Neural crest cell (in vitro differentiated cells): ENCODE results near the gene PAX3. TPM values are rescaled to one million over a fixed set of nuclear protein-coding genes. Genes with fewer than 3 reads are reported as not detected.
A peak's percentile ranks its signal among the peaks of the same experiment; 100 is the strongest.

Source experiments
- DNase-seq: peaks from one replicate; pipeline ENCODE4 v3.0.0; 2021; ENCODE audit warnings: low read depth, mixed read lengths, low spot score
- H3K27ac Mint-ChIP-seq: one replicate; pipeline ENCODE4 v1.8.0; 2021; ENCODE audit warnings: mild to moderate bottlenecking, mixed read lengths; ENCODE audit not compliant: unreplicated experiment
- H3K27me3 Mint-ChIP-seq: 2 replicates; pipeline ENCODE4 v1.8.0; 2021; ENCODE audit warnings: low read depth, mild to moderate bottlenecking, mixed read lengths
- H3K36me3 Mint-ChIP-seq: 2 replicates; pipeline ENCODE4 v1.8.0; 2021; ENCODE audit warnings: low read depth, mild to moderate bottlenecking, mixed read lengths
- H3K4me1 Mint-ChIP-seq: 2 replicates; pipeline ENCODE4 v1.8.0; 2021; ENCODE audit warnings: mixed read lengths
- H3K4me3 Mint-ChIP-seq: one replicate; pipeline ENCODE4 v1.8.0; 2021; ENCODE audit warnings: mild to moderate bottlenecking, mixed read lengths
- H3K9me3 Mint-ChIP-seq: 2 replicates; pipeline ENCODE4 v1.8.0; 2021; ENCODE audit warnings: mixed read lengths
- total RNA-seq: library from RNA; stranded (reverse); gene quantifications from 2 replicates; pipeline ENCODE4 v1.2.1, GENCODE V29; 2021
- TF ChIP-seq, protein P1 (sequence below): fragments of 200-600 bp; sonication (generic); conservative IDR thresholded peaks from 2 replicates; pipeline ENCODE4 v1.5.0; 2021; ENCODE audit warnings: antibody characterized with exemption, mild to moderate bottlenecking

PAX3 gene
- total RNA-seq, 1 donor from 2014 or later = 52.2 TPM

DNA sequence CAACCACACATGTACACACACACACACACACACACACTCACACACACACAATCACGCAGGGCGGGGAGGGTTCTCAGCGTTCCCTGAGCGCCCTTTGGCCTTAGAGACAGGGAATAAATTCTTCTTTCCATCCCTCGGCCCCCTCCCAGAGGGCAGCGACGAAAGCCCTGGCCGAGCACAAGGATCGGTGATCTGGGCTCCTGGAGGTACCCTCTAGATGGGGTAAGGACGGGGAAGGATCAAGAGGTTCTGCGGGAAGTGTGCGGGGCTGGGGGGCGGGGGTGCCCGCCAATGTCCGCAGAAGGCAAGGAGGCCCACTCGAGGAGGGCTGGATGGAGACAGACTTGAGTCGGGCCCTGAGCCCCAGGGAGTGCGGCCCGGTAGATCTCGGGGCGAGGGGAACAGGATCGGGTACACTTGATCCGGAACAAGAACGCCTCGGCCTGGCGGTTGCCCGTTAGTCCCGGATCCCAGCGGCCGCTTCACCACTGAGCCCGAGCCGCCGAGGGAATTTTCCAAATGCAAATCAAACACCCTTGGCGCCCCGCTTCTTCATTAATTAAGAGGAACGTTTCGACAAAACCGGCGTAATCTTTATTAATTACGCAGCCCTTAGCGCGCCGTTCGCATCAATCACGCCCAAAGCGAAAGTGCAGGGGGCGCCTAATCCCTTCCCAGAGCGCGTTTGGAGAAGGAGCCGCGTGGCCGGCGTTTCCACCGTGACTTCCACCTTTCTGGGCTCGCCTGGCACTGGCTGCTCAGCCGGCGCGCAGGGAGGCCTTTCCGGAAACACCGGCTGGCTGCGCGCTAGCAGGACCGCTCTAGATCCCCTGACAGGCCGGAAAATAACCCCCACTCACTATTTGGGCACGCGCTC is 7.0 kb upstream of the PAX3 start:
- Mint-ChIP-seq H3K9me3 (no peaks in the 10 kb centered on the region), H3K27ac (no peak overlapping the region), H3K36me3 (peaks cover 3% of the 10 kb centered on the region), H3K27me3 (peaks cover 100% of the 10 kb centered on the region), H3K4me3 (peak overlapping the region; percentile 66), H3K4me1 (peaks cover 56% of the 10 kb centered on the region)
- peak; percentile 34 for DNase-seq
- TF ChIP-seq, protein P1, sequence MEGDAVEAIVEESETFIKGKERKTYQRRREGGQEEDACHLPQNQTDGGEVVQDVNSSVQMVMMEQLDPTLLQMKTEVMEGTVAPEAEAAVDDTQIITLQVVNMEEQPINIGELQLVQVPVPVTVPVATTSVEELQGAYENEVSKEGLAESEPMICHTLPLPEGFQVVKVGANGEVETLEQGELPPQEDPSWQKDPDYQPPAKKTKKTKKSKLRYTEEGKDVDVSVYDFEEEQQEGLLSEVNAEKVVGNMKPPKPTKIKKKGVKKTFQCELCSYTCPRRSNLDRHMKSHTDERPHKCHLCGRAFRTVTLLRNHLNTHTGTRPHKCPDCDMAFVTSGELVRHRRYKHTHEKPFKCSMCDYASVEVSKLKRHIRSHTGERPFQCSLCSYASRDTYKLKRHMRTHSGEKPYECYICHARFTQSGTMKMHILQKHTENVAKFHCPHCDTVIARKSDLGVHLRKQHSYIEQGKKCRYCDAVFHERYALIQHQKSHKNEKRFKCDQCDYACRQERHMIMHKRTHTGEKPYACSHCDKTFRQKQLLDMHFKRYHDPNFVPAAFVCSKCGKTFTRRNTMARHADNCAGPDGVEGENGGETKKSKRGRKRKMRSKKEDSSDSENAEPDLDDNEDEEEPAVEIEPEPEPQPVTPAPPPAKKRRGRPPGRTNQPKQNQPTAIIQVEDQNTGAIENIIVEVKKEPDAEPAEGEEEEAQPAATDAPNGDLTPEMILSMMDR = no peak

DNA sequence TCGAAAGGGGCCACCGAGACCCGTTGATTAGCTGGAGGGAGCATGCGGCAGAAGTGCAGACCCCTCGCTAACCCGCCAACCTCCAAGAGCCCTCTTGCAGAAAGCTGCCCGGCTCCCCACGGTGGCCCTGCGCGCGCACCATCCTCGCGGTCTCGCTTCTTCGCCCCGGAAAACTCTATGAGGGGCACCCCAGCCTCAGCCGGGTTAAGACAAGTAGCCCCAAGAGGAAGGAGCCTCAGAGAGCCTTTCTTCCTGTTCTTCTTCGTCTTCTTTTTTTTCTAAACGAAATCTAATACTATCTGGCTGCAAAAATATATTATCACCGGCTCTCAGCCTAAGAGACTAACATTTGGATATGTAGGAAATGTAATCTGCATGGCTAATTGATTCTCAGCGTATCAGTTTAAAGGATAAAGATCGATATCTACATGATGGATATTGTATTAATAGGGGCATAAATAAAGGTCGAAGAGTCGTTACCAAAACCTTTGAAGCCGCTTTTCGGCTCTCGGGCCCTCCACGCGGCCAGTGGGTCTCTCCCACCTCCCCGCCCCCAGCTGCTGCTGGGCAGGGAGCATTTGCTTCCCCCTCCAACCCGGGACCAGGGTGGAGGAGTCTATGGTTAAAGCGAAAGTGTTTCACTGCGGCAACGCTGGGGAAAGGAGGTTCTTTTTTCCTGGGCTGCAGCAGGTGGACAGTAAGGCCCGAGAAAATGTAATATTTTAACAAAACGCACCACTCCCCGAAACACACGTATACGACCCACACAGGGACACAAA is 6.1 kb upstream of the PAX3 start:
- H3K4me1 Mint-ChIP-seq = peaks cover 64% of the 10 kb centered on the region
- H3K9me3 Mint-ChIP-seq = no peaks in the 10 kb centered on the region
- peaks cover 100% of the 10 kb centered on the region for H3K27me3 Mint-ChIP-seq
- no peaks in the 10 kb centered on the region for H3K36me3 Mint-ChIP-seq
- TF ChIP-seq, protein P1 = no peak
- DNase-seq = peak; percentile 31
- H3K4me3 Mint-ChIP-seq = peak overlapping the region; percentile 66
- no peak overlapping the region for H3K27ac Mint-ChIP-seq

DNA sequence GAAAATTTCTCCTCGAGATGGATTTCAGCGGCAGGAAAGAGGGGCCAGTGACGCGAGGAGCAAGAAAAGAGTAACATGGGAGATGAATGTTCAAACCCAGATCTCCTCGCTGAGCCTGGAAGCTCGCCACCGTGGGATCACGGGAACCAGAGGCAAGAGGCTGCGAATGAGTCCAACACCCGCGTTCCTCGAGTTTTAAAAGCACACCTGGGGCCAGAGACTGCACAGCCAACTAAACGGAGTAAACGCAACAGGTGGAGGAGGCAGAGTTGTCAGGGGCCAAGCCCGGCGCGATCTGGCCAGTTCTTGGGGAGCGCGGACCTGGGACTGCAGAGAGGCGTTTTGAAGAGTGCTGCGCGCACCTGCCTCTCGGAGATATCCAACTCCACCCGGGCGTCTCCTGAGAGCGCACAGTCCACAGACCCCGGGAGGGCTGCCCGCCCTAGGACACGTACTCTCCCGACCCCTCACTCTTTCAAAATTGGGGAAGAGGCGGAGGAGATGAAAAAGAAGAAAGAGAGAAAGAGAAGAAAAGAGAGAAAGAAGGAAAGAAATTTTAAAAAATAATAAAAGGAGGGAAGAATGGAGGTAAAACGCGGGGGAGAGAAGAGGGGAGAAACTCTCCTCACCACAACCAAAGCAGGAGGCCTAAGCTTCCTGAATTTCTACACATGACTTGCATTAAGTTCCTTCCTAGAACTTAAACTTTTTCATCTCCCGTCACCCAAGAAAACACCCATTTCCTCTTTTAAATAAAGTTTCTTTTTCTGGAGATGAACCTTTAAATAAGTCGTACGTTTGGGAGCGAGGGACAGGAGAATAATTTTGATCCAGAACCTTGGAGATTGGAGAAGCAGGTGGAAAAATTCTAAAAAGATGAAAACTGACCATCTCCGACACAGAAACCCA is 5.3 kb upstream of the PAX3 start:
- no peak overlapping the region for H3K27ac Mint-ChIP-seq
- peaks cover 72% of the 10 kb centered on the region for H3K4me1 Mint-ChIP-seq
- H3K27me3 Mint-ChIP-seq = peaks cover 100% of the 10 kb centered on the region
- no peak for DNase-seq
- H3K9me3 Mint-ChIP-seq = no peaks in the 10 kb centered on the region
- H3K36me3 Mint-ChIP-seq = no peaks in the 10 kb centered on the region
- H3K4me3 Mint-ChIP-seq = peak overlapping the region; percentile 66
- TF ChIP-seq, protein P1 = no peak

DNA sequence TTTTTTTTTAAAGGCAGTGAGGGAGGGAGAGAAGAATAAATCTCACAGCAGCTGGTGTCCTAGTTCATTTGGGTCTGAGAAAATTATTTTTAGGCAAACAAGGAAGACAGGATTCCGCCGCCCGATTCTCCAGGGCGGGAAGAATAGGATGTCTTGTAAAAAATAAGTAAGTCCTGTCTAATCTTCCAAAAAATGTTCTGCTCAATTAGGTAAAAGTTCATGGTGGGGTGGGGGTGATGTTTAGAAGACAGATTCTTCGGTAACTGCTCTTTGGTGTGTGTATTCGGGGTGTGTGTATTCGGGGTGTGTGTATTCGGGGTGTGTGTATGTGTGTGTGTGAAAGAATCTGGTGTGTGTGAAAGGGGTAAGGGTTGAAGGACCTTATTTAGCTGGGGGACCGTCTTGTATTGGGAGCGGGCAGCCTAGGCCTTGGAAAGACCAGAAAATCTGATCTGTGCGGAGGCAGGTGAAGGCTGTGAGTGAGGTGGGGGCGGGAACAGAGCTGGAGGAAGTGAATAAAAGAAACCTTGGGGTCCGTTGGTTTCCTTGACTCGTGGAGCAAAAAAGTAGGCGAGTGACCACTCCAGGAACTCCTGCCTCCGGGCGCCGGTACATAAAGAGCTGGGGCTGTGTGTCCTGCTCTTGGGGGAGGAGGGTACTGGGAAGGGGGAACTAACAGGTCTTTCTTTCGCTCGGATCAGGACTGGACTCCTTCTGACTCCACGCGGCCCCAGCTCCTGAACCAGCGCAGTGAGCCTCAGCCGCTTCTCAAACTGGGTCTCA is 4.4 kb upstream of the PAX3 start:
- TF ChIP-seq, protein P1 = no peak
- no peak overlapping the region for H3K27ac Mint-ChIP-seq
- H3K4me1 Mint-ChIP-seq = peaks cover 75% of the 10 kb centered on the region
- H3K27me3 Mint-ChIP-seq = peaks cover 99% of the 10 kb centered on the region
- DNase-seq = peak; percentile 12
- H3K9me3 Mint-ChIP-seq = no peaks in the 10 kb centered on the region
- H3K4me3 Mint-ChIP-seq = peak overlapping the region; percentile 47
- H3K36me3 Mint-ChIP-seq = no peaks in the 10 kb centered on the region
